Hematopoietic multipotent progenitor cell treated with erythropoietin and hydrocortisone succinate and interleukin-3 and kit ligand, for 15 days (in vitro differentiated cells): Measurements from ENCODE around the gene P2RY8.

Experiments
- DNase-seq: peaks from one replicate; pipeline ENCODE4 v3.0.0-alpha.2; 2015; ENCODE audit warnings: low spot score

The P2RY8 gene

GRCh38 chrX:1417921-1418771, 118.8 kb downstream of the P2RY8 start:
- DNase-seq, result no peak

DNA sequence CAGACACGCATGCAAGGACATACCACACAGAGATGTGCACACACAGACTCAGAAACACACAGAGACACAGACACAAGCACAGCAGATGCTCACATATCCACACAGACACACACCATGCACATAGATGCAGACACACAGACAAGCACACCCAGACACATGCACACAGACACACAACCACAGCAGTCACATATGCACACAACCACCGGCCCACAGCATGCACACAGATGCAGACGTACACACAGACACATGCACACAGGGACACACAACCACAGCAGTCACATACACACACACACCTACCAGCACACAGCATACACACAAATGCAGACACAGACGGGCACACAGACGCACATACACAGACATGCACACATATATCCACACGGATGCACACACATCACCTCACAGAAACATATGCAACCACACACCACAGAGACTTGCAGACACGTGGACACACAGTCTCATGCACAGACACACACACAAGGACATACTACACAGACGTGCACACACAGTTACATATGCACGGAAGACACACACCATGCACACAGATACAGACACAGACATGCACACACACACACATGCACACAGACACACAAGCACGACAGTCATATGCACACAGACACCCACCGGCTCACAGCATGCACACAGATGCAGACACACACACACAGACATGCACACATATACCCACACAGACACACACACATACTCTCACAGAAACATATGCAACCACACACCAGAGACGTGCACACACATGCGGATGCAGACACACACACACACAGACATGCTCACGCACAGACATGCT, 119.8 kb downstream of the P2RY8 start:
- no peak for DNase-seq

DNA sequence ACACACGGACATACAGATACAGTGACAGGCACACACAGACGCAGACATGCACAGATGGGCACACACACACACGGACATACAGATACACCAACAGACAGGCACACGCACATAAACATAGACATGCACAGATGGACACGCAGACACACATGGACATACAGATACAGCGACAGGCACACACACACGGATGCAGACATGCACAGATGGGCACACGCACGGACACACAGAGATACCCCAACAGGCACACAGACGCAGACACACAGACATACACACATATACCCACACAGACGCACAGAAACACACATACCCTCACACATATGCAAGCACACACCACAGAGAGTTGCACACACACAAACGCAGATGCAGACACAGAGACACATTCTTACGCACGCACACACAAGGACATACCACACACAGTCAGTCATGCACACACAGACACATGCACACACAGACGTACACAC, 120.6 kb downstream of the P2RY8 start:
- DNase-seq, result no peak
